Fibroblast of skin of left quadriceps (primary cell): ENCODE results near the gene NKD1.
A peak's percentile ranks its signal among the peaks of the same experiment; 100 is the strongest.
"Not testable (repeated sequence)": the region's sequence is repeated elsewhere in the genome, so short reads cannot be mapped to it uniquely, and the experiment has no call there.

ENCODE experiments used
- DNase-seq, 2 experiments: peaks; one replicate each; pipeline ENCODE4 v3.0.0-alpha.2; 2013; ENCODE audit warnings: low read depth in 2 of 2

Gene NKD1

DNA sequence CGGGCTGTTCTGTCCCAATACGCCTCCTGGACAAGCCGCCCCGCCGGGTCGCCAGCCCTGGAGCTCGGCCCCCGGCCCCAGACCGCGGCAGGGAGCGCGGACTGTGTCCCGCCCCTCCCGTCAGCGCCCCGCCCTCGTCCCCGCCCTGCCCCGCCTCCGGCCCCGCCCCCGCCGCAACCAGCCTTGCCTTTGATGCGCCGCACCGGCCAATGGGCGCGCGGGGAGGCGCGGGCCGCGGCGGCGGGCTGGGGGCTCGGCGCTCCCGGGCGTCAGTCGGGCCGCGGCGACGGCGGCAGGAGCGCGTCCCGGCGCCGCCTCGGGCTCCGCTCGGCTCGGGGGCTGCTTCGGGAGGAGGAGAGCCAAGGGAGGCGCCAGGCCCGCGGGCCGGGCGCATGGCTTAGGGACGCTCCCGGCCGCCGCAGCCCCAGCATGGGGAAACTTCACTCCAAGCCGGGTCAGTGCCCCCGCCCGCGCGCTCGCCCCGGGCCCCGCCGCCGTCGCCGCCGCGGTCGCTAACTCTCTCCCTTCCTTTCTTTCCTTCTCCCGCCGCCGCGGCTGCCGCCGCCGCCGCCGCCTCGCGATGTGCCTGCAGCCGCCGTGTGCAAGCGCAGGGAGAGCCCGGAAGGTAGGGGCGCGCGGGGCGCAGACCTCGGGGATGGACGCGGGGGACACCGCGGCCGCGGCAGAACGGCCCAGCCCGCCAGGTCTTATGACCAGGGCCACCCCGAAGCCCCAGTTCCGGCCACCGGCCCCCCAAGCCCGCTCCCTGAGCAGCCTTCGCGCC, at the start of gene NKD1:
Gene NKD1 (plus strand): TSS at position 272 of the 784 bp plus-strand sequence. CDS start 158 bp downstream, at position 430.
- DNase-seq, result peak; percentile 8 to 14

- DNase-seq, result peak in 1 of 2 experiments; percentile 4
Observed at GRCh38 chr16:50498431-50499155, 49.6 kb upstream of the NKD1 start.

DNA sequence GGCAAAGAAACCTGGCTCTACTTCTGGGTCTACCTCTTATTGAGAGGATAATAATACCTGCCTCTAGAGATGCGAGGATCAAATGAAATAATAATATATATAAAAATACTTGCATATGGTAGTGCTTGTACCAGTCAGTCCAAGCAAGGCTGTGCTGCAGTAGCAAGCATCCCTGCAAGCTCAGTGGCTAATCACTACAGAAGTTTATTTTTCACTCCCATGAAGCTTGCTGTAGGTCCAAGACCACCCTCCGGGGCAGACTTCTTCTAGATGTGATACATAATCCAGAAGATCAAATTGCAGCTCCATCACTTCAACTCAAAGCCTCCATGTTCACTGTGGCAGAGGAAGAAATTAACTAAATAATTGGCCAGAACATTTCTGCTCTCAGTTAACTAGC, 48.9 kb upstream of the NKD1 start:
- DNase-seq, result no peak

DNA sequence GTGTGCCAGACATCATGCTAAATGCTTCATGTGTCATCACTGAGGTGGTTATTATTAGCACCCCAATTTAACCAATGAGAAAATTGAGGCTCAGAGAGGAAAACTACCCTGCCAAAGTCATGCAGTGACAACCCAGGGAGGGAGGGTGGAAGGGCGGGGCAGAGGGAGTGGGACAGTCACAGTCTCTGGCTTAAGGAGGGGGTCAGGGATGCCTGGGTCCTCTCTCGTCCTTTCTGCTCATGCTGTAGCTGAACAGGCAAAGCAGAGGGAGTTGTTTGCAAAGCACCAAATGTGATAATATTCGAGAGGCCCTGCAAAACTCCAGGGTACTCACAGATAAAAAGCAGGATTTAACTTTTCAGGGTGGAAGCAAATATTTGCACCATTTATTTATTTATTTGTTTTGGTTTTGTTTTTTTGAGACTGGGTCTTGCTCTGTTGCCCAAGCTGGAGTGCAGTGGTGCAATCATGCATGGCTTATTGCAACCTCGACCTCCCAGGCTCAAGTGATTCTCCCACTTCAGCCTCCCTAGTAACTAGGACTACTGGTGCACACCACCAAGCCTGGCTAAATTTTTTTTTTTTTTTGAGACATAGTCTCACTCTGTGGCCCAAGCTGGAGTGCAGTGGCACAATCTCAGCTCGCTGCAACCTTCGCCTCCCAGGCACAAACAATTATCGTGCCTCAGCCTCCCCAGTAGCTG, 47.9 kb upstream of the NKD1 start:
- DNase-seq, result no peak

DNA sequence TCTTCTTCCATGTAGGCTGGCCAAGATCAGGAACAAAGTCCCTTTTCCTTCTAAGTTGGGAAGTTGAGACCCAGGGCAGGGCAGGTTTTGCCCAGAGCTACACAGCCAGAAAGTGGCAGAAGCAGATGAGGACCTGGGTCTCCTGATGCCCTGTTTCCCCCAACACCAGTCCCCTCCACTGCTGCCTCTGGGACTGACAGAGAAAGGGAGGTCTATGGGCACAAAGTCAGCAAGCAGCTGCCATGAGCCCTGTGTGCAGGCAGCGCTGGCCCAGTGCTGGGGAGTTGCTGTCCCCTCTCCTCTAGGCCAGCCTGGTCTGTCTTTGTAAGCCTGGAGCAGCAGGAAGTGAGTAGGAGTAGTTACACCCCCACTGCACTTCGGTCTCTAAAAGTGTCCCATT, 46.9 kb upstream of the NKD1 start:
- DNase-seq, result no peak

GRCh38 chr16:50501986-50502615, 46.1 kb upstream of the NKD1 start:
- DNase-seq, result no peak

GRCh38 chr16:50502616-50503011, 45.6 kb upstream of the NKD1 start:
- no peak for DNase-seq

DNA sequence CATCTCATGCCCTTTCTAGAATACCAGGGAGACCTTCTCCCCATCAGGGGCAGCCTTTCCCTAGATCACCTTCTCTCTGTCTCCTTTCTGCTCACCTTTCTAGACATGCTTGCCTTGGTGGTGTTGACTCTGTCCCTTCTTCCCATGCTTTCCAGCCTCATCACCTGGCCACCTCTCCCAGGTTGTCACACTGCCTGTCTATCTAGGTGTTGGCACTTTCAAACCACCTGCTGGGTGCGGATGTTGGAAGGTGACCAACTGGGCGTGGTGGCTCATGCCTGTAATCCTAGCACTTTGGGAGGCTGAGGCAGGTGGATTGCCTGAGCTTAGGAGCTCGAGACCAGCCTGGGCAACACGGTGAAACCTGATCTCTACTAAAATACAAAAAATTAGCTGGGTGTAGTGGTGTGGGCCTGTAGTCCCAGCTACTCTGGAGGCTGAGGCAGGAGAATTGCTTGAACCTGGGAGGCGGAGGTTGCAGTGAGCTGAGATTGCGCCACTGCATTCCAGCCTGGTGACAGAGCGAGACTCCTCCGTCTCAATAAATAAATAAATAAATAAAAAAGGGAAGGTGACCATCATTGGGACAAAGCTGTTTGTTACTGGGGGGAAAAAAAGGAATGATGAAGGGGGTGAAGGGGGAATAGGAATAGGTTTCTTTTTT, 44.2 kb upstream of the NKD1 start:
- not testable (repeated sequence) for DNase-seq

- no peak for DNase-seq
Observed at GRCh38 chr16:50505115-50505514, 43.1 kb upstream of the NKD1 start.

- DNase-seq, result no peak
Observed at GRCh38 chr16:50505714-50506542, 42.3 kb upstream of the NKD1 start.

DNA sequence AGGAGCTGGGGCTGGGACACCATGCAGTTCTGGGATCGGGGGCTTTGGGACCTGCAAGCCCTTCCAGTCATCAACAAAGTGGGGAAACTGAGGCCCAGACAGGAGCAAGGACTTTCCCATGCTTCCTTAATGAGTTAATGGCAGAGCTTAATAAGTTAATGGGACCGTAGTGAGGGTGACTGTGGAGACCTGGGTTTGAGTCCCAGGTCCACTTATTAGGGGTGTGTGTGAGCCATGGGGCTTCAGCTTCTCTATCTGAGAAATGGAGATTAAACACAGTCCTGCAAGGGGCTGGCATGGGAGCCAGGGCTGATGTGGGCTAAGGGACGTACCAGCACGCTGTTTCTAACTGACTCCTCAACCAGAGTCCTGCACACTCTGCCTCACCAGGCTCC, 41.7 kb upstream of the NKD1 start:
- no peak for DNase-seq

GRCh38 chr16:50507397-50507796, 40.8 kb upstream of the NKD1 start:
- DNase-seq, result no peak

GRCh38 chr16:50509521-50510341, 38.5 kb upstream of the NKD1 start:
- peak in 1 of 2 experiments; percentile 6 for DNase-seq

GRCh38 chr16:50515218-50515617, 33.0 kb upstream of the NKD1 start:
- DNase-seq, result no peak

DNA sequence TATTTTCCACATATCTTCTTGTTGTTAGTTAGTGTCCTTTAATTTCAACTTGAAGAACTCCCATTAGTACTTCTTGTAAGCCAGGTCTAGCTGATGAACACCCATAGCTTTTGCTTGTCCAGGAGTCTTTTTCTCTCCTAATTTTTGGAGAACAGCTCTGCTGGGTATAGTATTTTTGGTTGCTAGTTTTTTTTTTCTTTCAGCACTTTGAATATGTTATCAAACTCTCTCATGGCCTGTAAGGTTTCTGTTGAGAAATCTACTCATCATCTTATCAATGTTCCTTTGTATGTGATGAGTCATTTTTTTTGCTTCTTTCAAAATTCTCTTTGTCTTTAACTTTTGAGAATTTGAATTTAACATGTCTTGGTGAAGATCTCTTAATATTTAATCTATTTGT, 31.8 kb upstream of the NKD1 start:
- no peak for DNase-seq

- no peak for DNase-seq
Observed at GRCh38 chr16:50516890-50517289, 31.3 kb upstream of the NKD1 start.

DNA sequence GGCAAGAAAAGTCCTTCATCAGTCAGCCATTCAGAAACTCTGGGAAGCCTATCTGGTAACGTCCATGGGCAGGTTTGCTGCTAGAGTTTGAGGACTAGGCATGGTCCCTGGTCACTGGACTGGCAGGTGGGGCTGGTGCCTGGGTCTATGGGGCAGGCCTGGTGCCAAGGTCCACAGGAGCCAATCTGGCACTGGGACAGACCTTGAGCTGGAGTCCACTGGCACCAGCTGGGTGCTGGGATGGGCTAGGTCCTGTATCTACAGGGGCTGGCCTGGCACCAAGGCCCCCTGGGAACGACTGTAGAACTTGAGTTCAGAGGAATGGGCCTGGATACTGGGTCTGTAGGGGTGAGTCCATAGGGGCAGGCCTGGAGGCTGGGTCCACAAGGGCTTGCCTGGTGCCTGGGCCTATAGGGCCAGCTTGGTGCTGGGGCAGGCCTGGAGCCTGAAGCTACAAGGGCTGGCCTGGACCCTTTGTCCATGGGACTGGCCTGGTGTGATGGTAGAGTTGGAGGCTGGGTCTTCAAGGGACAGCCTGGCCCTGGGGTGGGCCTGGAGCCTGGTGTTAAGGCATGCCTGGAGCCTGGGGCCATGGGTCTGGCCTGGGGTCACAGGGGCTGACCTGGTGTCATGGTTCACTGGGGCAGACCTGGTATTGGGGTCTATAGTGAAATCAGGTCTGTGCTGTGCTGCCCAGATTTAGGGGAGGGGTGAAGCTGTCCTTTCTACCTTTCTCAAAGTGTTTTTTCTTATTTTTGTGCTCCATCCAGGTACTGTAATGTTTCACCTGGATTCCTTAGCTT, 30.5 kb upstream of the NKD1 start:
- DNase-seq, result no peak

- DNase-seq, result no peak
Observed at GRCh38 chr16:50519001-50519400, 29.2 kb upstream of the NKD1 start.

GRCh38 chr16:50519602-50520001, 28.6 kb upstream of the NKD1 start:
- DNase-seq, result no peak
